Lower leg skin (tissue), 4 donors: Measurements from ENCODE around the gene TET1. TPM values are rescaled to one million over a fixed set of nuclear protein-coding genes. Genes with fewer than 3 reads are reported as not detected.

Source experiments
- DNase-seq, 2 donors: peaks; one replicate each; pipeline ENCODE4 v3.0.0-alpha.2; 2019; ENCODE audit warnings: low spot score in 2 of 2
- H3K4me3 ChIP-seq: fragments of 200-600 bp; sonication (generic); 2 replicates; pipeline ENCODE4 v1.5.1; 2017; ENCODE audit warnings: mild to moderate bottlenecking, low read depth; ENCODE audit not compliant: poor library complexity, severe bottlenecking
- POLR2A ChIP-seq, 2 donors: fragments of 450-650 bp; IDR thresholded peaks; one replicate each; pipeline ENCODE4 v1.6.1; 2016 to 2017; ENCODE audit warnings: antibody characterized with exemption in 2 of 2, mild to moderate bottlenecking in 1 of 2, moderate library complexity in 1 of 2
- WGBS, 2 donors: methylation state at CpG; one replicate each; pipeline ENCODE4 v1.1.5; 2018; 5-methylcytosine and 5-hydroxymethylcytosine counted together
- intact Hi-C: fragments of 100-400 bp; cut with DNase I; formaldehyde crosslinking; loops from one replicate; pipeline ENCODE4 v1.15.0; 2023; ENCODE audit warnings: low total_unique reads
- total RNA-seq, 4 donors: library from RNA; depleted of rRNA; stranded (reverse); fragments of >200 nt; gene quantifications; one replicate each; pipeline ENCODE4 v1.1.0, GENCODE V29; 2016
- TF ChIP-seq, protein P1 (sequence below), 3 donors: fragments of 450-650 bp; IDR thresholded peaks; one replicate each; pipeline ENCODE4 v1.5.1; 2016; ENCODE audit warnings: antibody characterized with exemption in 3 of 3, mild to moderate bottlenecking in 3 of 3, moderate library complexity in 2 of 3

The TET1 gene
- total RNA-seq, 4 donors from 2014 or later: 1.1 to 3.8 (median 1.9) TPM

- H3K4me3 ChIP-seq: no peak overlapping the region
- intact Hi-C loops: no loop called here
- 81 to 90% methylated on average over 5 of the region's 5 CpGs for WGBS, 2 donors
- TF ChIP-seq, protein P1, sequence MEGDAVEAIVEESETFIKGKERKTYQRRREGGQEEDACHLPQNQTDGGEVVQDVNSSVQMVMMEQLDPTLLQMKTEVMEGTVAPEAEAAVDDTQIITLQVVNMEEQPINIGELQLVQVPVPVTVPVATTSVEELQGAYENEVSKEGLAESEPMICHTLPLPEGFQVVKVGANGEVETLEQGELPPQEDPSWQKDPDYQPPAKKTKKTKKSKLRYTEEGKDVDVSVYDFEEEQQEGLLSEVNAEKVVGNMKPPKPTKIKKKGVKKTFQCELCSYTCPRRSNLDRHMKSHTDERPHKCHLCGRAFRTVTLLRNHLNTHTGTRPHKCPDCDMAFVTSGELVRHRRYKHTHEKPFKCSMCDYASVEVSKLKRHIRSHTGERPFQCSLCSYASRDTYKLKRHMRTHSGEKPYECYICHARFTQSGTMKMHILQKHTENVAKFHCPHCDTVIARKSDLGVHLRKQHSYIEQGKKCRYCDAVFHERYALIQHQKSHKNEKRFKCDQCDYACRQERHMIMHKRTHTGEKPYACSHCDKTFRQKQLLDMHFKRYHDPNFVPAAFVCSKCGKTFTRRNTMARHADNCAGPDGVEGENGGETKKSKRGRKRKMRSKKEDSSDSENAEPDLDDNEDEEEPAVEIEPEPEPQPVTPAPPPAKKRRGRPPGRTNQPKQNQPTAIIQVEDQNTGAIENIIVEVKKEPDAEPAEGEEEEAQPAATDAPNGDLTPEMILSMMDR (IDR thresholded peaks at IDR 0.05): no peak
- TF ChIP-seq POLR2A (IDR thresholded peaks at IDR 0.05): no peak
- no peak for DNase-seq
Measured at GRCh38 chr10:68586606-68587305, 26.6 kb downstream of the TET1 start.

- intact Hi-C loops: no loop called here
- DNase-seq: no peak
- TF ChIP-seq, protein P1 (IDR thresholded peaks at IDR 0.05): no peak
- TF ChIP-seq POLR2A (IDR thresholded peaks at IDR 0.05): no peak
- no peak overlapping the region for H3K4me3 ChIP-seq
- WGBS, 2 donors: 79 to 85% methylated on average over 5 of the region's 5 CpGs
Measured at GRCh38 chr10:68594405-68594804, 34.3 kb downstream of the TET1 start.

DNA sequence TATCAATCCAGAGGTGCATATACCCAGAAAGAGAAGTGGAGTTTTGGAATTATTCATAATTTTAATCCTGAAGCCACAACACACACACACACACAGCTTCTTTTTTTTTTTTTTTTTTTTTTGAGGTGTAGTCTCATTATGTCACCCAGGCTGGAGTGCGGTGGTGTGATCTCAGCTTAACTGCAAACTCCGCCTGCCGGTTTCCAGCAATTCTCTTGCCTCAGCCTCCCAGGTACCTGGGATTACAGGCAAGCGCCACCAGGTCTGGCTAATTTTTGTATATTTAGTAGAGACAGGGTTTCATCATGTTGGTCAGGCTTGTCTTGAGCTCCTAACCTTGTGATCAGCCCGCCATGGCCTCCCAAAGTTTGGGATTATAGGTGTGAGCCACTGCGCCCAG, 35.4 kb downstream of the TET1 start:
- WGBS, 2 donors: 85 to 96% methylated on average over 6 of the region's 6 CpGs
- H3K4me3 ChIP-seq: no peak overlapping the region
- DNase-seq: no peak
- intact Hi-C loops: no loop called here
- no peak for TF ChIP-seq POLR2A (IDR thresholded peaks at IDR 0.05)
- TF ChIP-seq, protein P1 (IDR thresholded peaks at IDR 0.05): no peak

DNA sequence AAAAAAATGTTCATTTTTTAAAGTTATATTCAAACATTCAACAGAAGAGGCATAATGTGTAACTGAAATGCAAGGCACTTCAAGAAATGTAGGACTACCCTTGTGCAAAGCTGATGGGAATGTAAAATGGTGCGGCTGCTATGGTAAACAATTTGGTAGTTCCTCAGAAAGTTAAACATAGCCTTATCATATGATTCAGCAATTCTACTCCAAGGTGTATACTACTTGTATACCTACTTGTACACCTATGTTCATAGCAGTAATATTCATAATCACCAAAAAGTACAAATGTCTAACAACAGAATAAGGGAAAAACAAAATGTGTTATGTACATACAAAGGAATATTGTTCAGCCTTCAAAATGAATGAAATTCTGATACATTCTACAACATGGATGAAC, 37.3 kb downstream of the TET1 start:
- no peak for DNase-seq
- TF ChIP-seq, protein P1 (IDR thresholded peaks at IDR 0.05): no peak
- TF ChIP-seq POLR2A (IDR thresholded peaks at IDR 0.05): no peak
- WGBS, 2 donors: 100% methylated on average over 1 of the region's 1 CpG
- no peak overlapping the region for H3K4me3 ChIP-seq
- intact Hi-C loops: no loop called here

DNA sequence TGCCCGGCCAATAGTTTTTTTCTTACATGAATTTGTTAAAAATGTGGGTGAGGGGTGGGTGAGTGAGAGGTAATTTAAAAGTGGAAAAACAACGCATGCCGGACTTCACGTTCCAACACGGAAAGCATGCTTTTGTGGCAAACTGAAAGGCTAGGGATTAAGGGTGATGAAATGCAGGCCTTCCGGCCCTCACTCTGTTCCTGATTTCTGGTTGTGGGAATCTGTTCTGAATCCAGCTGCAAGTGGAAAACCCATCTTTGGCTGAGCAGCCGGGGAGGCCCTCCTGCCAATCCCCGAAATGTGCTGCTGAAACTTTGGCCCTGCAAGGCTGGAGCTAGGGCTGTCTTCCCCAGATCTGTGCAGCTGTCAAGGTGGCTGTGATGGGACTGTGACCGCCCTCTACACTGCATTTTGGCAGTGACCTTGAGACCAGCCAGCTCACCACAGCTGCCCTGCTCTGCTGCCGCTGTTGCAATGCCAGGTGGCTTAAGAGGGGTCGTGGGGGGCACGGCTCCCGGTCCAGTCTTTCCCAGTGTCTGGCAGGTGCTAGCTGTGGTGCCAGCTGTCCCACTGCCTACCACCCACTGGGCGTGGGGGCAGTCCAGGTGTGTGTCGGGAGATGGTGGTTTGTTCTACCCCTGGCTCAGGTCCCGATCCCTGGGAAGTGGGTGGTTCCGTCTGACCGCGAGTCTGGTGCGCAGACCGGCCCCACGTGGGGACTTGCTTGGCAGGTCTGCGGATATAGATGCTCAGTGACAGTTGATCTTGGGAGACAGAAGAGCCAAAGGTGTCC, 39.0 kb downstream of the TET1 start:
- TF ChIP-seq, protein P1 (IDR thresholded peaks at IDR 0.05): no peak
- TF ChIP-seq POLR2A (IDR thresholded peaks at IDR 0.05): no peak
- WGBS, 2 donors: 37 to 38% methylated on average over 17 to 23 of the region's 23 CpGs
- intact Hi-C loops: no loop called here
- peak; percentile 20 to 87 for DNase-seq
- no peak overlapping the region for H3K4me3 ChIP-seq
